GM23248 (cell line): ENCODE results near the gene TRAF3.

Experiments
- EZH2 ChIP-seq: fragments of 200-600 bp; sonication (generic); IDR thresholded peaks from 2 replicates; pipeline ENCODE4 v1.6.1; 2018; ENCODE audit warnings: antibody characterized with exemption, mild to moderate bottlenecking; ENCODE audit not compliant: insufficient read depth, poor library complexity, severe bottlenecking
- EZH2phosphoT487 ChIP-seq: fragments of 200-600 bp; sonication (generic); IDR thresholded peaks from 2 replicates; pipeline ENCODE4 v1.6.1; 2018; ENCODE audit warnings: antibody characterized with exemption, moderate library complexity, mild to moderate bottlenecking, low read depth; ENCODE audit not compliant: insufficient read depth

DNA sequence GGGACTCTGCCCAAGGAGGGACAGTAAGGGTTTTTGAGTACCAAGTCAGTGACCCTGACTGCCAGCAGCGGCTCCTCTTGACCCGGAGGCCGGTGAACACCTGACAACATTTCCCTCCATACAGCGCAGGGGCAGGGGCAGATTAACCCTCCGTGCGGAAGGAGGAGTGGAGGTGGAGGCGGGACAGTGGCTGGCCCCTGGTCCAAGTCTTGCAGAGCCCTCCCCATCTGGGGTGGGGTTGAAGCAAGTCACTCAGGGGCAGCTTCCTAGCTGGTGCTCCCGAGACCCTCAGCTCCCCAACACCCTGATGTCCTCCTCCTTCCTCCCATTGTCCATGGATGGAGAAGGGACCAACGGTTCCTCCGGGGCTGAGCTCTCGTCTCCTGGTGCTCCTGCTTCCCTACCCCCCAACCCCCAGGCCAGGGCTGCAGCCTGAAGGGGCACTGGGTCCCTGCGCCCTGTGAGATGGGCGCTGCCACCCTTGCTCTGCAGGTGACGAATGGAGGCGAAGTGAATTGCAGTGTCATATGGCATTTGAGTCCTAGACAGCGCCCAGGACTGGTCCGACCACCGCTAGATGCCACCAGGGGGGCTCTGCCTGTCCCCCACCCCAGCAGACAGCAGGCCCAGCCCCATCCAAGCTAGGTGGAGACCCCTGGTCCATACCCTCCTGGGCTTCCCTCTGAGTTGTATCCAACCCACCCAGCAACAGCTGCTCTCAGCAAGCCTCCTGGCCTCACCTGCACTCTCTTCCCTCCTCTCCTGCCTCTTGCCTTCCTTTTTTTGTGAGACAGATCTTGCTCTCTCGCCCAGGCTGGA, 138.3 kb downstream of the TRAF3 start:
- no peak for TF ChIP-seq EZH2phosphoT487
- TF ChIP-seq EZH2 = no peak
